Measurements from ENCODE around the gene CMBL. TPM values are rescaled to one million over a fixed set of nuclear protein-coding genes. Genes with fewer than 3 reads are reported as not detected.

CMBL gene
- total and polyA plus RNA-seq, 8 donors: 6.2 to 20.3 (median 11.6) TPM

DNA sequence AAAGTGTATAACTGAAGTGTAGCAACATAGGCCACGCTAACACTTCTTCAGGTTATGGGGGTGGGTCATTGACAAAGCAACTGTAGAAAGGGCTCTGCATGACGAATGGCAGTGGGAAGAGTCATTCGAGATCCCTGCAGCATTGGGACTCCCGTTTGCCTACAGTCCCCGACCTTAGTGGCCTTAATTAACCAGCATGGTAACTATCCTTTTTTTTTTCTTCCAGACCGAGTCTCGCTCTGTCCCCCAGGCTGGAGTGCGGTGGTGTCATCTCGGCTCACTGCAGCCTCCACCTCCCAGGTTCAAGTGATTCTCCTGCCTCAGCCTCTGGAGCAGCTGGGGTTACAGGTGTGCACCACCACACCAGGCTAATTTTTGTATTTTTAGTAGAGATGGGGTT, 14.2 kb upstream of the CMBL start:
- intact Hi-C loops (cut with DNase I): no loop called here

DNA sequence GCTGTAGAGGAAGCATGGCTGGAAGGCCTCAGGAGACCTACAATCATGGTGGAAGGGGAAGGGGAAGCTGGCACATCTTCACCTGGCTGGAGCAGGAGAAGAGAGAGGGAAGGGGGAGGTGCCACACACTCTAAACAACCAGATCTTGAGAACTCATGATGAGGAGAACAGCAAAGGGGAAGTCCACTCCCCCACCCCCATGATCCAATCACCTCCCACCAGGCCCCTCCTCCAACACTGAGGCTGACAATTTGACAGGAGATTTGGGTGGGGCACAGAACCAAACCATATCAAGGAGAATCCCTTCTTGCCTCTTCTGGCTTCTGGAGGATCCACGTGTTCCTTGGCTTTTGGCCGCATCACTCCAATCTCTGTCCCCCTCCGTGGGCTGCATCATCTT, 13.1 kb upstream of the CMBL start:
- H3K36me3 ChIP-seq: no peaks in the 10 kb centered on the region
- no peaks in the 10 kb centered on the region for H3K9me3 ChIP-seq
- DNase-seq: no peak
- ATAC-seq: no peak
- no peak overlapping the region for H3K27ac ChIP-seq
- WGBS, 2 donors: 63 to 67% methylated on average over 3 of the region's 3 CpGs
- no peak for FAIRE-seq
- no peak overlapping the region for H3K4me3 ChIP-seq
- no peak for TF ChIP-seq CTCF (IDR thresholded peaks at IDR 0.05)
- peaks cover 0 to 8% (median 0%) of the 10 kb centered on the region in 3 donors for H3K4me1 ChIP-seq
- intact Hi-C loops (cut with DNase I): no loop called here
- no peaks in the 10 kb centered on the region for H3K27me3 ChIP-seq

More for the DNA sequence above, 14.2 kb upstream of the CMBL start:
- DNase-seq: no peak
- H3K27ac ChIP-seq: no peak overlapping the region
- no peaks in the 10 kb centered on the region for H3K27me3 ChIP-seq
- no peak for ATAC-seq
- 83% methylated on average over 9 of the region's 9 CpGs for WGBS, 2 donors
- TF ChIP-seq CTCF (IDR thresholded peaks at IDR 0.05): no peak
- no peaks in the 10 kb centered on the region for H3K9me3 ChIP-seq
- FAIRE-seq: no peak
- H3K4me1 ChIP-seq: peaks cover 0 to 8% (median 0%) of the 10 kb centered on the region in 3 donors
- no peak overlapping the region for H3K4me3 ChIP-seq
- no peaks in the 10 kb centered on the region for H3K36me3 ChIP-seq

- no peak for DNase-seq
- 80 to 86% methylated on average over 11 of the region's 11 CpGs for WGBS, 2 donors
Observed at GRCh38 chr5:10319202-10319851, 11.6 kb upstream of the CMBL start.

DNA sequence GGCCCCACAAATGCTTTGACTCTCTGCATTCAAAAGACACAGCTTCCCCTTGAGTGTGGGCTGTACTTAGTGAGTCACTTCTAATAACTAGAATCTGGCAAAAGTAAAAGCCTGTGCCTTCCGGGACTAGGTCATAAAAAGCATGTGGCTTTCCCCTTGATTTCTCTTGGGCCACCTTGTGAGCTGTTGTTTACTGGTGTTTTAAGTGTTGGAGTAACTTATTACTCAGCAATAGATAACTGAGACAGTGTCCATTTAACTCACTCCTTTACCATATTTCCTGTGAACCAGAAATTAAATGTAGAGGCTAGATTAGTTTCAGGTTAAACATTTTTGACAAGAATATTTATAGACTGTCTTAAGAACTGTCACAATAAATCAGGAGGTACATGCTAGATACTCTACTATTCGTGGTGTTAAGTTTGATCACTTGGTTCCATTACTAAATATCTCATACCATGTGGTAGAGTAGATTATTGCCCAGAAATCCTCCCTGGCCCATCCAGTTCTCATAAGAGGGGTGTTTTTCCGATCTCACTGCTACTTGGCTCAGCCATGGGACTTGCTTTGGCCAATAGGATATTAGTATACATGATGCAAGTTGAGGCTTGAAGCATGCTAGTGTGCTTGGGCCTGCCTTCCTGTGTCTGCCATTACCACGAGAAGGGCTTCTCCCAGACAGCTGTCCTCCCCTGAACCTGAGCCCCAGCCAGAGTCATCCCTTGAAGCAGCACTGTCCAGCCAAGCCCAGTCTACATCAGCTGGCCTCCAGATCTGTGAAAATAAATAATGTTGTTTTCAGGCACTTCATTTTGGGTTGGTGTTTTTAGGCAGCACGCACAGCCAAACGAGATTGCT, 10.4 kb upstream of the CMBL start:
- DNase-seq (no peak), FAIRE-seq (no peak), ATAC-seq (peak in 1 of 4 donors; percentile 34)
- Histone ChIP-seq H3K36me3 (no peaks in the 10 kb centered on the region), H3K27me3 (no peaks in the 10 kb centered on the region), H3K4me3 (no peak overlapping the region), H3K27ac (no peak overlapping the region), H3K4me1 (no peaks in the 10 kb centered on the region), H3K9me3 (no peaks in the 10 kb centered on the region)
- TF ChIP-seq CTCF (IDR thresholded peaks at IDR 0.05): no peak
- 85 to 88% methylated on average over 6 of the region's 6 CpGs for WGBS, 2 donors
- intact Hi-C loops (cut with DNase I): no loop called here

More at GRCh38 chr5:10319202-10319851, 11.6 kb upstream of the CMBL start:
- H3K27ac ChIP-seq: no peak overlapping the region
- no peaks in the 10 kb centered on the region for H3K27me3 ChIP-seq
- ATAC-seq (peak in 1 of 4 donors; percentile 49), FAIRE-seq (no peak)
- no peaks in the 10 kb centered on the region for H3K36me3 ChIP-seq
- intact Hi-C loops (cut with DNase I): no loop called here
- H3K9me3 ChIP-seq: no peaks in the 10 kb centered on the region
- H3K4me3 ChIP-seq: no peak overlapping the region
- no peak for TF ChIP-seq CTCF (IDR thresholded peaks at IDR 0.05)
- H3K4me1 ChIP-seq: peaks cover 0 to 8% (median 0%) of the 10 kb centered on the region in 3 donors

Data from pancreas (tissue), 10 donors.